ENCODE measurements around the gene PIGV. TPM values are rescaled to one million over a fixed set of nuclear protein-coding genes. Genes with fewer than 3 reads are reported as not detected.
"Not testable (repeated sequence)": the region's sequence is repeated elsewhere in the genome, so short reads cannot be mapped to it uniquely, and the experiment has no call there.

The PIGV gene
- total RNA-seq, 1 experiment from 2014 or later, result 21.3 TPM

DNA sequence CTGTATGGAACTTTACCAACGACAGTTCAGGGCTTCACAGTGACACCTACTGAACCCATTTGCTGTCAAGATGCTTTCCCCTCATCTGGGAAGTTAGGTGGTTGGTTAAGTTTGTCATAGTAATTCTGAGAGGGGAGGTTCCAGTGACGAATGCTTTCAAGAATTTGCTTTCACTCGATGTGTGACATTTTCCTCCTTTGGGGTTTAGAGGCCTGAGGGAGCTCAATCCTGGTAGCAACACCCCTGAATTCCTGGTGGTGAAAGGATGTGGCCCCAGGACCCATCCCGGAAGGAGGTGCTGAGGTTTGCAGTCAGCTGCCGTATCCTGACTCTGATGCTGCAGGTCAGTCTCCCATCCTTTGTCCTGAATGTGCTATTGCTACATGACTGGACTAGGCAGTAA lies 2.8 kb downstream of the PIGV start:
- Histone ChIP-seq H3K4me1 (replicated peaks) (peaks cover 46% of the 10 kb centered on the region), H3K27me3 (replicated peaks) (no peaks in the 10 kb centered on the region), H3K9me3 (replicated peaks) (no peaks in the 10 kb centered on the region), H3K36me3 (peaks cover 16% of the 10 kb centered on the region), H3K27ac (no peak overlapping the region), H3K4me3 (no peak overlapping the region)
- peak in 1 of 2 experiments; percentile 20 for DNase-seq (ENCODE audit: low read depth in 1 of 2, low spot score in 2 of 2)

DNA sequence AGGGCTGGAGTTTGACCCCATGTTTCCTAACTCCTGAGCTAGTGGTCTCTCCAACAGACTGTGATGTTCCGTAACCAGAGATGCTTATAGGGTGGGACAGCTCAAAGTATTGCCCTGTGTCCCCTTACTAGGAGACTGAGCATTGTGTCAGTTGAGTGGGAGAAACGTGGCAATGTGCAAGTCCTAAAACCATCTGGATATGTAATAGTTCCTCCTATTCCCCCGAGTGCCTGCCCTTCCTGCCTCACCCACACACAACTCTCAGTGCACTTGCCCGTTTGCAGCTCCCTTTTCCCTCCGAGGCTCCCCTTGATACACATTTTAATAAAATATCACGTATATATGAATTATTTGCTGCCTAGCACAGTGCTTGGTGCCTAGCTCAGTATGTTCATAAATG lies 3.4 kb downstream of the PIGV start:
- Histone ChIP-seq H3K36me3 (peaks cover 16% of the 10 kb centered on the region), H3K9me3 (replicated peaks) (no peaks in the 10 kb centered on the region)
- no peak for DNase-seq (ENCODE audit: low read depth in 1 of 2, low spot score in 2 of 2)

DNA sequence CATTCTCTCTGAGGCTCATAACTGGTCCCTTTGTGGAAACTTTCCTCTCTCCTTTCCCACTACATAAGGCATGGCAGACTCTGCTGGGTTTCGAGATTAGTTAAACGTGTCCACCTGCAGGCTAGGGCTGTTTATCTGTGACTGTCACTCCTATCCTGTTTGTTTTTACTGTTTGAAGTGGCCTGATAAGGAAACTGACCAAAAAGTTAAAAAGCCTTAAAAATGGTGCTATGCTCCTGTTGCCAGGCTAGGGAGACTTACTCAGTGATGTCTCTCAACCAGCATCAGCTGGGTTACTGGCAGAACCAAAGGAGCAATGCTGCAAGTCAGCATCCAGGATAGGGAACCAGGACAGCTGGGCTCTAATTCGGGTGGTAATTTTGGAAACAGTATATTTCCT lies 3.9 kb downstream of the PIGV start:
- no peak for DNase-seq (ENCODE audit: low read depth in 1 of 2, low spot score in 2 of 2)
- no peak overlapping the region for H3K27ac ChIP-seq

More for the DNA sequence above, 3.4 kb downstream of the PIGV start:
- Histone ChIP-seq H3K4me1 (replicated peaks) (peaks cover 40% of the 10 kb centered on the region), H3K4me3 (no peak overlapping the region), H3K27ac (no peak overlapping the region), H3K27me3 (replicated peaks) (no peaks in the 10 kb centered on the region)

DNA sequence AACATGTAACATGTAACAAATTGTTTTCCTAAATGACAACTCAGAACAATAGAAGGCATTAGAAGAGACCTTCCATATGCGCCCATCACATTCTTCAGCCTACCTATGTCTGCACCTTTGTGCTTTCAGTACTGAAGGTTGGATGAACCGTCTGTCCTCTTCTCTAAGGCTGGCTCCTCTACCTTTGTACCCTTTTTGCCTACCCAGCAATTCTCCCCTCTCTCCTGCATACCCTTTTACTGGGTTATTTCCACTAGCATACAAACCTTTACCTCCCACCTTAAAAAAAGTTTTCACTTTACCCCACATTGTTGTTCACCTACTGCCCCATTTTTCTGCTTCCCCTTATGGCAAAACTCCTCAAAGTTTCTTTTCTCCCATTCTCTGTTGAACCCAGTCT lies 5.2 kb downstream of the PIGV start:
- H3K4me3 ChIP-seq, result no peak overlapping the region
- no peak for DNase-seq (ENCODE audit: low read depth in 1 of 2, low spot score in 2 of 2)
- H3K27ac ChIP-seq, result no peak overlapping the region
- no peaks in the 10 kb centered on the region for H3K27me3 ChIP-seq (replicated peaks)
- H3K4me1 ChIP-seq (replicated peaks), result peaks cover 24% of the 10 kb centered on the region
- H3K36me3 ChIP-seq, result peaks cover 16% of the 10 kb centered on the region
- H3K9me3 ChIP-seq (replicated peaks), result no peaks in the 10 kb centered on the region

More for the DNA sequence above, 3.9 kb downstream of the PIGV start:
- Histone ChIP-seq H3K36me3 (peaks cover 16% of the 10 kb centered on the region), H3K9me3 (replicated peaks) (no peaks in the 10 kb centered on the region), H3K4me1 (replicated peaks) (peaks cover 35% of the 10 kb centered on the region), H3K4me3 (no peak overlapping the region), H3K27me3 (replicated peaks) (no peaks in the 10 kb centered on the region)

DNA sequence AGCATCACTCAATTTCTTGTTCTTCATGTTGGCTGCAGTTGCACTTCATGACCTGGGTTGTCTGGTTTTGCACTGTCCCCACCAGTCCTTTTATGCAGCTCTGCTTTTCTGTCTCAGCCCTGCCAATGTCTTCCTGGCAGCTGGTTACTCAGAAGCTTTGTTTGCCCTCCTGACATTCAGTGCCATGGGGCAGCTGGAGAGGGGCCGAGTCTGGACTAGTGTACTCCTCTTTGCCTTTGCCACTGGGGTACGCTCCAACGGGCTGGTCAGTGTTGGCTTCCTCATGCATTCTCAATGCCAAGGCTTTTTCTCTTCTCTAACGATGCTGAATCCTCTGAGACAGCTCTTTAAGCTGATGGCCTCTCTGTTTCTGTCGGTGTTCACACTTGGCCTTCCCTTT lies 6.6 kb downstream of the PIGV start:
- Histone ChIP-seq H3K27me3 (replicated peaks) (no peaks in the 10 kb centered on the region), H3K27ac (no peak overlapping the region), H3K4me1 (replicated peaks) (peaks cover 16% of the 10 kb centered on the region), H3K9me3 (replicated peaks) (no peaks in the 10 kb centered on the region), H3K4me3 (no peak overlapping the region), H3K36me3 (peaks cover 16% of the 10 kb centered on the region)
- DNase-seq (ENCODE audit: low read depth in 1 of 2, low spot score in 2 of 2), result no peak

DNA sequence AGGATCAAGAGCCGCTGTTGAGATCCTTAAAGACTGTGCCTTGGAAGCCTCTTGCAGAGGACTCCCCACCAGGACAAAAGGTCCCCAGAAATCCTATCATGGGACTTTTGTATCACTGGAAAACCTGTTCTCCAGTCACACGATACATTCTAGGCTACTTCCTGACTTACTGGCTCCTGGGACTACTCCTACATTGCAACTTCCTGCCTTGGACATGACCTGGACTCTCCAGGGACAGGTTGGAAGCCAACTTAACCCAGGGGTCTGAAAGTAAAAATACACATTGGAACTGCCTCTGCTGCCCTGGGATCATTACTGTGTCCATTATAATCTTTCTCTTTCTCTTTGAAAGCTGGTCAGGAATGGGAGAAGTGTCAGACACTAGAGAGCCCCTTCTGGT lies 9.9 kb downstream of the PIGV start:
- DNase-seq (ENCODE audit: low read depth in 1 of 2, low spot score in 2 of 2), result no peak
- no peak overlapping the region for H3K4me3 ChIP-seq
- no peaks in the 10 kb centered on the region for H3K9me3 ChIP-seq (replicated peaks)
- H3K36me3 ChIP-seq, result peaks cover 16% of the 10 kb centered on the region
- peaks cover 27% of the 10 kb centered on the region for H3K4me1 ChIP-seq (replicated peaks)
- H3K27me3 ChIP-seq (replicated peaks), result no peaks in the 10 kb centered on the region
- no peak overlapping the region for H3K27ac ChIP-seq

DNA sequence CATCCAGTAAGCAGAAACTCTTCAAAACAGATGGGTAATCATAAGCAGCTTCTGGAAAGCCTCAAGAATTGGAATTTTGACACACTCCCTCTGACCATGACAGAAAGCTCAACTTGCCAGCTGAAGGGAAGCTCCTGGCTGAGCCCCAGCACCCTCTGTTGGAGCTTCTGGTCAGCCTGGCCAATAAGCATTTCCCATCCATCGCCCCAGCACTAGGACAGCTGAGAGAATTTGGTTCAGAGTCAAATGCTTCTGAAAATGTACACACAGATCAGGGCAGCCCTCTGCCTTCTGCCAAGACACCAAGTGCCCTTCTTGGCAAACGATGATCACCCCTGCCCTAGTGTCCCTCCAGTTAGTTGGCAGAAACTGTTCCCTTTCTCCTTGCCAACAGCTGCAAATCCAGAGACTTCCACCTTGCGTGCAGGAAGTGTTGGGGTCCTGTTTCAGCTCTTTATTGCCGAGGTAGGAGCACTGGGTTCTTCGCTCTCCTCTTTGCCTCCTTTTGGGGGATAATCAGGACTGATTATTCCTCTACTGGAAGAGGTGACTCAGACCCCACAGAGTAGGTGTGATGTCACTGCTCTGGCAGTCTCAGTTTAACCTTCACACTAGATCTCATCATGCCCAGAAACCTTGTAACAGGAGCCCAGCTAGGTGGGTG lies 11.9 kb downstream of the PIGV start:
- no peaks in the 10 kb centered on the region for H3K27me3 ChIP-seq (replicated peaks)
- peaks cover 6% of the 10 kb centered on the region for H3K36me3 ChIP-seq
- peak overlapping the region; percentile 54 for H3K27ac ChIP-seq
- no peaks in the 10 kb centered on the region for H3K9me3 ChIP-seq (replicated peaks)
- H3K4me1 ChIP-seq (replicated peaks), result peaks cover 27% of the 10 kb centered on the region
- no peak overlapping the region for H3K4me3 ChIP-seq
- DNase-seq (ENCODE audit: low read depth in 1 of 2, low spot score in 2 of 2), result peak; percentile 59 to 80

DNA sequence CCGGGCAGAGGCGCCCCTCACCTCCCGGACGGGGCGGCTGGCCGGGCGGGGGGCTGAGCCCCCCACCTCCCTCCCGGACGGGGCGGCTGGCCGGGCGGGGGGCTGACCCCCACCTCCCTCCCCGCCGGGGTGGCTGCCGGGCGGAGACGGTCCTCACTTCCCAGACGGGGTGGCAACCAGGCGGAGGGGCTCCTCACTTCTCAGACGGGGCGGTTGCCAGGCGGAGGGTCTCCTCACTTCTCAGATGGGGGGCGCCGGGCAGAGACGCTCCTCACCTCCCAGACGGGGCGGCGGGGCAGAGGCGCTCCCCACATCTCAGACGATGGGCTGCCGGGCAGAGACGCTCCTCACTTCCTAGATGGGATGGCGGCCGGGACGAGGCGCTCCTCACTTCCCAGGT lies 16.2 kb downstream of the PIGV start:
- H3K27me3 ChIP-seq (replicated peaks); H3K4me3 ChIP-seq; H3K27ac ChIP-seq; H3K9me3 ChIP-seq (replicated peaks); H3K36me3 ChIP-seq; DNase-seq (ENCODE audit: low read depth in 1 of 2, low spot score in 2 of 2): not testable (repeated sequence)
- peaks cover 36% of the 10 kb centered on the region for H3K4me1 ChIP-seq (replicated peaks)

DNA sequence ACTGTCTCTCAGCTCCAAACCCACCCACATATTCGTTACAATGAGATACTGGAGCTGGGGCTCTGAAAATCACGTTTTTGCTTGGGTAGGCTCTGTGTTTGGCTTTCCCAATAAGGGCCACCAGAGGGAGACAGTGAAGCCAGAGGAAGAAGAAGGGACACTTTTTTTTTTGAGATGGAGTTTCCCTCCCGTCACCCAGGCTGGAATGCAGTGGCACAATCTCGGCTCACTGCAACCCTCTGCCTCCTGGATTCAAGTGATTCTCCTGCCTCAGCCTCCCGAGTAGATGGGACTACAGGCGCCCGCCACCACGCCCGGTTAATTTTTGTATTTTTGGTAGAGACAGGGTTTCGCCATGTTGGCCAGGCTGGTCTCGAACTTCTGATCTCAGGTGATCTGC lies 22.4 kb downstream of the PIGV start:
- DNase-seq (ENCODE audit: low read depth in 1 of 2, low spot score in 2 of 2), result peak; percentile 57 to 75
- not testable (repeated sequence) for H3K9me3 ChIP-seq (replicated peaks); H3K36me3 ChIP-seq; H3K4me3 ChIP-seq; H3K27ac ChIP-seq; H3K27me3 ChIP-seq (replicated peaks)
- peaks cover 10% of the 10 kb centered on the region for H3K4me1 ChIP-seq (replicated peaks)

DNA sequence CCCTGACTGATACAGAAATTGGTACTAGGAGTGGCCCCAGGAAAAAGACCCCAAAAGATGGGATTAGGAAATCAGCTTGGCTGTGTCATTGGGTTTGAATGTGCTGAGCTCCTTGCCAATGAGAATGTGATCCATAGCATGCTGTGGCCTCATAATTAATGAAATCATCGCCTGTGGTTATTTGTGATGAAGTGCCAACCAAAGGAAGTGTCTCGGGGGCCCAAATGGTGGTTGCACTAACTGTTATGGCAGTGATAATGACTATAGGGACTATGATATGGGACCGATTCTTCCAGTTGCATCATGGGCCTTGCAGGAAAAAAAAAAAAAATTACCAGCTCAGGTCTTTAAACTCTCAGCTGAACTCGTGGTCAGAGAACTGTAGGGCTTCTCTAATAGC lies 23.3 kb downstream of the PIGV start:
- DNase-seq (ENCODE audit: low read depth in 1 of 2, low spot score in 2 of 2), result no peak
- H3K27me3 ChIP-seq (replicated peaks), result no peaks in the 10 kb centered on the region
- peaks cover 3% of the 10 kb centered on the region; the same call in 1 of the 2 replicates for H3K9me3 ChIP-seq (replicated peaks)
- H3K27ac ChIP-seq, result no peak overlapping the region
- H3K4me3 ChIP-seq, result no peak overlapping the region
- peaks cover 5% of the 10 kb centered on the region; the same call in 1 of the 2 replicates for H3K4me1 ChIP-seq (replicated peaks)
- H3K36me3 ChIP-seq, result no peaks in the 10 kb centered on the region

DNA sequence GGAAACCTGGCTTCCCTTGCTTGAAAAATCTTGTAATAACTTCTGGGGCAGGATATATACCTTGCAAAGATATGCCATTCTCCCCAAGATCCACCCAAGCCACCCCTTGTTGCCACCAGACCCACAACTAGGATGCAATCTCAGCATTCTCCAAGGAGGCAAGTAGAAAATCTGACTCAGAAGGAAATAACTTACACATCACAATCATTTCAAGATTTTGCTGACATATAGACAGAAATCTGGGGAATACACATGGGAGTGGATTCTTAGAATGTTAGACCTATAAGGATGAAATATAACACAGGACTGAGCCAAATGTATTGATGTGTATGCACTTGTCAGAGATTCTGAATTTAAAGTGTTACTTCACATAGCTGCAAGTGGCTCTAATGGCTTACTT lies 24.0 kb downstream of the PIGV start:
- no peaks in the 10 kb centered on the region for H3K27me3 ChIP-seq (replicated peaks)

DNA sequence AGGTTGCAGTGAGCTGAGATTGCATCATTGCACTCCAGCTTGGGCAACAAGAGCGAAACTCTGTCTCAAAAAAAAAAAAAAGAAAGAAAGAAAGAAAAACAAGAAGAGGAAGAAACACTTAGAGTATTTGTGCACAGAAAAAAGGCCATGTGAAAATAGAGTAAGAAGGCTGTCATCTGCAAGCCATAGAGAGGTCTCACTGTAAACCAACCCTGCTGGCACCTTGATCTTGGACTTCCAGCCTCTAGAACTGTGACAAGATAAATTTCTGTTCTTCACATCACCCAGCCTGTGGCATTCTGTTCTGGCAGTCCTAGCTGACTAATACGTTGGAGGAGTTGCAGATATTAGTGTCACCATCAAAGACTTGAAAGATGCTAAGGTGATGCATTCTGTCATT lies 26.6 kb downstream of the PIGV start:
- DNase-seq (ENCODE audit: low read depth in 1 of 2, low spot score in 2 of 2), result no peak
- H3K27ac ChIP-seq, result no peak overlapping the region
- H3K36me3 ChIP-seq, result no peaks in the 10 kb centered on the region
- peaks cover 3% of the 10 kb centered on the region; the same call in 1 of the 2 replicates for H3K9me3 ChIP-seq (replicated peaks)
- H3K4me1 ChIP-seq (replicated peaks), result peaks cover 5% of the 10 kb centered on the region; the same call in 1 of the 2 replicates
- H3K4me3 ChIP-seq, result no peak overlapping the region
- H3K27me3 ChIP-seq (replicated peaks), result no peaks in the 10 kb centered on the region

More for the DNA sequence above, 24.0 kb downstream of the PIGV start:
- DNase-seq (ENCODE audit: low read depth in 1 of 2, low spot score in 2 of 2), result no peak
- Histone ChIP-seq H3K9me3 (replicated peaks) (peaks cover 3% of the 10 kb centered on the region; the same call in 1 of the 2 replicates), H3K36me3 (no peaks in the 10 kb centered on the region), H3K4me1 (replicated peaks) (peaks cover 5% of the 10 kb centered on the region; the same call in 1 of the 2 replicates), H3K4me3 (no peak overlapping the region), H3K27ac (no peak overlapping the region)

DNA sequence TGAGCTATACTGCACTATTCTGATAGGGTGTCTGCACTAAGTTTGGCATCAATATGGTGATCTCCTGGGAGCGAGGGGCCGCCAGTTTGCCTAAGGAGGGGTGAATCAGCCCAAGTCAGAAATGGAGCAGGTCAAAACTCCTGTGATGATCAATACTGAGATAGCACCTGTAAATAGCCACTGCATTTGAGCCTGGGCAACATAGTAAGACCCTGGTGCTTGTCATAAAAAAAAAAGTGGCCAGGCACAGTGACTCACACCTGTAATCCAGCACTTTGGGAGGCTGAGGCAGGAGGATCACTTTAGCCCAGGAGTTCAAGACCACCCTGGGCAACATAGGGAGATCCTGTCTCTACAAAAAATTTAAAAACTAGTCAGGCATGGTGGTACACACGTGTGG lies 27.1 kb downstream of the PIGV start:
- Histone ChIP-seq H3K4me1 (replicated peaks) (peaks cover 5% of the 10 kb centered on the region; the same call in 1 of the 2 replicates), H3K27me3 (replicated peaks) (no peaks in the 10 kb centered on the region), H3K9me3 (replicated peaks) (peaks cover 3% of the 10 kb centered on the region; the same call in 1 of the 2 replicates), H3K36me3 (no peaks in the 10 kb centered on the region), H3K4me3 (no peak overlapping the region), H3K27ac (no peak overlapping the region)
- no peak for DNase-seq (ENCODE audit: low read depth in 1 of 2, low spot score in 2 of 2)

DNA sequence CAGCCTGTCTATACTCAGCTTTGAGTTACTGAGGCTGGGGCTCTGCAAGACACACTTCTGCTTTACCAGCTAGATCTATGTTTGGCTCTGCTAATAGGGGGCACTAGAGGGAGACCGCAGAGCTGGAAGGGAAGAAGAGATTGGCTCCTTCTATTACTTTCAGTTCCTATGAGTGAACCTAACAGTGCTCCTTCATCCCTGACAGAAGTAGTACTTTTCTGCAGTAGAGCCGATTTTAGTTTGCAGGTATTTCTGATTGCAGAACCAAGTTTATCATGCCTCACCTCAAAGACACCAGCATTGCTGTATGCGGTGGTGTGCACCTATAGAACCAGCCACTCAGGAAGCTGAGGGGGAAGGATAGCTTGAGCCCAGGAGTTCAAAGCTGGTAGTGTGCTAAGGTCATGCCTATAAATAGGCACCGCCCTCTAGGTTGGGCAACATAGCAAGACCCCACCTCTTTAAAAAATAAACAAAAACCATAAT lies 33.1 kb downstream of the PIGV start:
- DNase-seq (ENCODE audit: low read depth in 1 of 2, low spot score in 2 of 2), result no peak
- Histone ChIP-seq H3K27me3 (replicated peaks) (no peaks in the 10 kb centered on the region), H3K36me3 (no peaks in the 10 kb centered on the region), H3K4me3 (no peak overlapping the region), H3K4me1 (replicated peaks) (peaks cover 2% of the 10 kb centered on the region), H3K9me3 (replicated peaks) (no peaks in the 10 kb centered on the region), H3K27ac (no peak overlapping the region)
